Pancreas (tissue), 10 donors: Measurements from ENCODE around the gene NHERF1. TPM values are rescaled to one million over a fixed set of nuclear protein-coding genes. Genes with fewer than 3 reads are reported as not detected.

ENCODE experiments used
- ATAC-seq, 4 donors: fragments of 200-7000 bp; cut with Tn5 transposase; one replicate each; pipeline versions ENCODE4 v1.8.0 to v1.9.1; 2020; ENCODE audit warnings: mild to moderate bottlenecking in 4 of 4, moderate library complexity in 4 of 4
- DNase-seq, 6 donors: peaks; one replicate each; pipeline ENCODE4 v3.0.0-alpha.2; 2020
- FAIRE-seq: peaks from 2 replicates; lab custom pipeline; 2012; peaks lifted over from hg19 to GRCh38; lab: Jason Lieb, UNC
- H3K27ac ChIP-seq, 4 donors: fragments of 200-600 bp; sonication (generic); 1 replicate in 3 of 4; 2 replicates in 1 of 4; pipeline versions ENCODE4 v1.5.0 to v1.8.0; 2020
- H3K27me3 ChIP-seq, 4 donors: fragments of 200-600 bp; one replicate each; pipeline ENCODE4 v1.8.0; 2021
- H3K36me3 ChIP-seq, 3 donors: fragments of 200-600 bp; sonication (generic) in 1 of 3; one replicate each; pipeline versions ENCODE4 v1.5.0 to v1.8.0; 2020 to 2021
- H3K4me1 ChIP-seq, 3 donors: fragments of 200-600 bp; one replicate each; pipeline ENCODE4 v1.8.0; 2021
- H3K4me3 ChIP-seq, 4 donors: fragments of 200-600 bp; sonication (generic) in 2 of 4; one replicate each; pipeline versions ENCODE4 v1.5.0 to v1.8.0; 2020 to 2021
- H3K9me3 ChIP-seq, 4 donors: fragments of 200-600 bp; one replicate each; pipeline ENCODE4 v1.8.0; 2021
- WGBS, 2 donors: extraction: QIAGEN DNeasy Blood & Tissue Kit; methylation state at CpG; one replicate each; pipeline ENCODE4 v1.1.7; 2013; 5-methylcytosine and 5-hydroxymethylcytosine counted together
- intact Hi-C, 3 donors: fragments of 100-400 bp; cut with DNase I; formaldehyde crosslinking; loops; one replicate each; pipeline versions ENCODE4 v1.11.1 to v1.14.2; 2022
- polyA plus RNA-seq, 2 donors: library from polyadenylated mRNA; stranded (reverse); fragments of 200-250 nt; gene quantifications; one replicate each; pipeline ENCODE4 v1.2.3, GENCODE V29; 2013
- total RNA-seq, 6 donors: library from RNA; stranded (reverse); fragmentation: NEBNext Ultra II Directional in 4 of 6; extraction: Animal tissue kit (Norgen Biotek cat#: 25700) in 4 of 6; gene quantifications; one replicate each; pipeline versions ENCODE4 v1.2.1 to v1.2.4, GENCODE V29; 2021 to 2023
- TF ChIP-seq, protein P1 (sequence below), 4 donors: fragments of 200-600 bp; sonication (generic) in 3 of 4; IDR thresholded peaks; one replicate each; pipeline versions ENCODE4 v1.5.0 to v1.8.0; 2021; ENCODE audit warnings: antibody characterized with exemption in 4 of 4
- donor health status: healthy with polysubstance abuse.
- donor health status: DM: no; HTN: no; CAD: no; lungs with moderate emphysema.
- donor health status: DM: no; HTN: no; CAD: no.
- donor health status: control.
- donor health status: control.
- donor health status: Bipolar disorder and iron deficiency.
- donor health status: DM: yes; HTN: yes; CAD: no.
- donor health status: DM: no; HTN: no; CAD: no.
- donor health status: DM: no; HTN: no; CAD: no.
- donor health status: DM: yes; HTN: yes; CAD: no.

NHERF1 gene
- total and polyA plus RNA-seq, 8 donors = 40.1 to 91.9 (median 56.5) TPM

DNA sequence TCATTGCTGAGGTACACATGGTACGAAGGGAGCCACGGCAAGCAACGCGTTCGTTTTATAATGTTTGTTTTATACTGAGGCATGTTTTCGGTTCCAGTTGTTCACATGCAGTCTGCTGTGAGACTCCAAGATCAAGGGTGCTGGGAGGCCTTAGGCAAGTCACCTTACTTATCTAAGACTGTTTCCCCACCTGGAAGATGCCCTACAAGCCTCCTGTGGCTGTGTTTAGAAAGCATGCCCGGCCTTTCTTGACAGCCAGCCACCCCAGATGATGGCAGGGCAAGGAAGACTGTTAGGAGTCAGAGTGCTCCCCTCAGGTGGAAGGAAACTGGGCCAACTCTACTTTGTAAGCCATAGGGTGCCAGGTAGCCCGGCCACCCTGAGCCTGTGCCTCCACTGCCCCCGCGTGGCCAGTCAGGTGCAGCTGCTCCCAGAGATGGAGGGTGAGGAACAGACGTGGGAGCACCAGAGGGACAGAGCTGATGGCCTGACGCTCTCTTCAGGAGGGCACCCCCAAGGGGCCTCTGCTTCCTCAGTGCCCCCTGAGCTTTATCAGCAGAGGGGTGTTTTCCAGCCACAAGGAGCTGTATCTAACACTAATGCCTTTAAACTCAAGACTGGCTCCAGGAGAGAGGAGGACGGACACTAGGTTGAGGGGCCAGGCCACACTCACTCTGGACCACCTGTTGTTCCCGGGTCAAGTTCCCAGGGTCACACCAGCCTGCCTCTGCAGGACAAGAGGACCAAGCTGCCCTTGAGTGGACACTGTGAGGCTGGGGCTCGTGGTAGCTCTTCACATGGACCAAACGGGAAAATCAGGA, 22.3 kb downstream of the NHERF1 start:
- H3K9me3 ChIP-seq = no peaks in the 10 kb centered on the region
- H3K36me3 ChIP-seq = peaks cover 0 to 20% (median 7%) of the 10 kb centered on the region in 3 donors
- H3K4me3 ChIP-seq = no peak overlapping the region
- H3K27ac ChIP-seq = peak overlapping the region; percentile 17 to 87 (median 56)
- WGBS, 2 donors = 19 to 22% methylated on average over 15 to 16 of the region's 16 CpGs
- ATAC-seq (peak; percentile 76 to 85 (median 84)), FAIRE-seq (no peak), DNase-seq (peak; percentile 78 to 94 (median 89))
- TF ChIP-seq, protein P1, sequence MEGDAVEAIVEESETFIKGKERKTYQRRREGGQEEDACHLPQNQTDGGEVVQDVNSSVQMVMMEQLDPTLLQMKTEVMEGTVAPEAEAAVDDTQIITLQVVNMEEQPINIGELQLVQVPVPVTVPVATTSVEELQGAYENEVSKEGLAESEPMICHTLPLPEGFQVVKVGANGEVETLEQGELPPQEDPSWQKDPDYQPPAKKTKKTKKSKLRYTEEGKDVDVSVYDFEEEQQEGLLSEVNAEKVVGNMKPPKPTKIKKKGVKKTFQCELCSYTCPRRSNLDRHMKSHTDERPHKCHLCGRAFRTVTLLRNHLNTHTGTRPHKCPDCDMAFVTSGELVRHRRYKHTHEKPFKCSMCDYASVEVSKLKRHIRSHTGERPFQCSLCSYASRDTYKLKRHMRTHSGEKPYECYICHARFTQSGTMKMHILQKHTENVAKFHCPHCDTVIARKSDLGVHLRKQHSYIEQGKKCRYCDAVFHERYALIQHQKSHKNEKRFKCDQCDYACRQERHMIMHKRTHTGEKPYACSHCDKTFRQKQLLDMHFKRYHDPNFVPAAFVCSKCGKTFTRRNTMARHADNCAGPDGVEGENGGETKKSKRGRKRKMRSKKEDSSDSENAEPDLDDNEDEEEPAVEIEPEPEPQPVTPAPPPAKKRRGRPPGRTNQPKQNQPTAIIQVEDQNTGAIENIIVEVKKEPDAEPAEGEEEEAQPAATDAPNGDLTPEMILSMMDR (IDR thresholded peaks at IDR 0.05) = peak; percentile 79 to 87 (median 82)
- no peaks in the 10 kb centered on the region for H3K27me3 ChIP-seq
- peaks cover 37 to 51% (median 42%) of the 10 kb centered on the region in 3 donors for H3K4me1 ChIP-seq
- intact Hi-C loops = loop anchor here in 1 of 3 donors (5.0 kb wide), 1 partner anchor 33 kb away; the partner anchor contains the start of gene RAB37

DNA sequence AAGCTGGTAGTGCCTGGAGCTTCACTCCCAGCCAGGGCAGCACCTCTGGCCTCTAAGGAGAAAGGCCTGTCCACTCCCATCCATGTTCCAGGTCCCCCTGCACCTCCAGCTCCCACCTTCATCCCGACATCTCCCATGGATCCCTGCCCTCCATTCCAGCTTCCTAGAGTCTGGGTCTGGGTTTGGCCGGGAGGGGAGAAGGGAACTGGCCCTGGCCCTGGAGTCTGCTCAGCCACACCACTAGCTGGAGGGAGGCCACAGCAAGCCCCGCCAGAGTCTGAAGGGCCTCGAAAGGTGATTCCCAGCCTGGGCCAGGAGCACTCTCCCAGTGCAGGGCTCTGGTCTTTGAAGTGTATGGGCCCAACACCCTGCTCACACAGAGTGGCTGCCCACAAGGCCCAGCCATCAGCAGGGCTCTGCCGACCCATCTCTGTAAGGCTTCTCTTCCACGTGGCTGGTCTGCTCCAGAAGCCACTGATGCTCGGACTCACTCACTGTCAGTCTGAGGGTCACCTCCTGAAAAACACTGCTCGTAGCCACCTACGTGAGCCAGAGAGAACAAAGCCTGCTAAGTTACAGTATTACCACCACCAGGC, 23.0 kb downstream of the NHERF1 start:
- 82 to 86% methylated on average over 9 of the region's 9 CpGs for WGBS, 2 donors
- Histone ChIP-seq H3K4me3 (no peak overlapping the region), H3K36me3 (peaks cover 0 to 19% (median 7%) of the 10 kb centered on the region in 3 donors), H3K27me3 (no peaks in the 10 kb centered on the region), H3K9me3 (no peaks in the 10 kb centered on the region), H3K27ac (no peak overlapping the region), H3K4me1 (peaks cover 37 to 51% (median 42%) of the 10 kb centered on the region in 3 donors)
- ATAC-seq (no peak), DNase-seq (peak in 2 of 6 donors; percentile 29 to 60), FAIRE-seq (no peak)
- TF ChIP-seq, protein P1 (IDR thresholded peaks at IDR 0.05) = no peak
- intact Hi-C loops = loop anchor here in 1 of 3 donors (5.0 kb wide), 1 partner anchor 34 kb away; the partner anchor contains the start of gene RAB37

DNA sequence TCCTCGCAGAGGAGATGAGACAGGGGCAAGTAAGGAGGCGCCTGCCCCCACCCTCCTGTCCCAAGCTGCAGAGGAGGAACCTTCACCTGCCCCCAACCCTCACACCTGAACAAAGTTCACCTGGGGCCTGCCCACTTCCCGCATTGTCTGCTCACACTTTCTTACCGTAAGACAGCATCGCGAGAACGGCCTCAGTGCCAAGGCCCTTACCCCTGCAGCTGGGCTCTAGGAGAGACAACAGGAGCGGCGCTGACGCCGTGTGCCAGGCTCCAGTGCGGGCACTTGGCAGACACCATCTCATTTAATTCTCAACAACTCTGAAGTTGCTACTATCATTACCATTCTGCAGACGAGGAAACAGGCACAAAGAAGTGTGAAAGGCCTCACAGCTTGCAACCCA, 23.6 kb downstream of the NHERF1 start:
- DNase-seq (peak in 2 of 6 donors; percentile 19 to 41), FAIRE-seq (no peak), ATAC-seq (no peak)
- intact Hi-C loops = loop anchor here in 1 of 3 donors (5.0 kb wide), 1 partner anchor 35 kb away; the partner anchor contains the start of gene RAB37
- Histone ChIP-seq H3K36me3 (peaks cover 0 to 19% (median 7%) of the 10 kb centered on the region in 3 donors), H3K4me3 (no peak overlapping the region), H3K4me1 (peaks cover 35 to 49% (median 45%) of the 10 kb centered on the region in 3 donors), H3K9me3 (no peaks in the 10 kb centered on the region), H3K27ac (no peak overlapping the region), H3K27me3 (no peaks in the 10 kb centered on the region)
- WGBS, 2 donors = 81 to 86% methylated on average over 13 of the region's 13 CpGs
- TF ChIP-seq, protein P1 (IDR thresholded peaks at IDR 0.05) = no peak

DNA sequence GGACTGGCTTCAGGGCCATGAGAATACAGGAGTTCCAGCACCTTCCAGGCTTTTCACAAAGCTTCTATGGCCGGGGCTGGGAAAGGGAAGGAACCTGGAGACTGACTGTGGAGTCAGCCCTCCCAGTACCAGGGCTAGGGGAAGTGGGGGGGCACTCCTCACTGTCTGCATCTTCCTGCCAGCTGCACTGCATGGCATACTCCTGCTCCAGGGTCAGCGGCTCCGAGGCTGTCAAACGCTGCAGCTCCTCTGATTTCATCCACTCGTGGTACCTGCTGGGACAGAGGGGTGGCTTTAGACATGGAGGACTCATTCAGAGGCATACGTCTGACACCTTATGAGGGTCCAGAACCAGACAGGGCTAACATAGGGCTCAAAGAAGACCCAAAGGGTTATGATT, 25.0 kb downstream of the NHERF1 start:
- Histone ChIP-seq H3K9me3 (no peaks in the 10 kb centered on the region), H3K27me3 (no peaks in the 10 kb centered on the region), H3K4me3 (no peak overlapping the region), H3K36me3 (peaks cover 0 to 19% (median 7%) of the 10 kb centered on the region in 3 donors), H3K27ac (no peak overlapping the region), H3K4me1 (peaks cover 21 to 42% (median 35%) of the 10 kb centered on the region in 3 donors)
- intact Hi-C loops = loop anchor here in 1 of 3 donors (5.0 kb wide), 1 partner anchor 36 kb away; the partner anchor contains the start of gene RAB37
- TF ChIP-seq, protein P1 (IDR thresholded peaks at IDR 0.05) = no peak
- no peak for ATAC-seq
- WGBS, 2 donors = 72 to 77% methylated on average over 6 of the region's 6 CpGs
- DNase-seq = no peak
- FAIRE-seq = no peak
